Measurements from ENCODE around the gene TRIM34.

GRCh38 chr11:5690736-5691135, 65.9 kb downstream of the TRIM34 start:
- TF ChIP-seq, protein P1, sequence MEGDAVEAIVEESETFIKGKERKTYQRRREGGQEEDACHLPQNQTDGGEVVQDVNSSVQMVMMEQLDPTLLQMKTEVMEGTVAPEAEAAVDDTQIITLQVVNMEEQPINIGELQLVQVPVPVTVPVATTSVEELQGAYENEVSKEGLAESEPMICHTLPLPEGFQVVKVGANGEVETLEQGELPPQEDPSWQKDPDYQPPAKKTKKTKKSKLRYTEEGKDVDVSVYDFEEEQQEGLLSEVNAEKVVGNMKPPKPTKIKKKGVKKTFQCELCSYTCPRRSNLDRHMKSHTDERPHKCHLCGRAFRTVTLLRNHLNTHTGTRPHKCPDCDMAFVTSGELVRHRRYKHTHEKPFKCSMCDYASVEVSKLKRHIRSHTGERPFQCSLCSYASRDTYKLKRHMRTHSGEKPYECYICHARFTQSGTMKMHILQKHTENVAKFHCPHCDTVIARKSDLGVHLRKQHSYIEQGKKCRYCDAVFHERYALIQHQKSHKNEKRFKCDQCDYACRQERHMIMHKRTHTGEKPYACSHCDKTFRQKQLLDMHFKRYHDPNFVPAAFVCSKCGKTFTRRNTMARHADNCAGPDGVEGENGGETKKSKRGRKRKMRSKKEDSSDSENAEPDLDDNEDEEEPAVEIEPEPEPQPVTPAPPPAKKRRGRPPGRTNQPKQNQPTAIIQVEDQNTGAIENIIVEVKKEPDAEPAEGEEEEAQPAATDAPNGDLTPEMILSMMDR (IDR thresholded peaks at IDR 0.05; ENCODE audit: insufficient read depth, low read depth, low read length): no peak
- no peak for TF ChIP-seq EZH2 (IDR thresholded peaks at IDR 0.05; ENCODE audit: insufficient read depth, low read length)

Measured in astrocyte (in vitro differentiated cells and primary cell).